Measurements from ENCODE around the gene CD164. TPM values are rescaled to one million over a fixed set of nuclear protein-coding genes. Genes with fewer than 3 reads are reported as not detected.

CD164 gene
- total and polyA plus RNA-seq, 7 donors = 142 to 192 (median 177) TPM

- intact Hi-C loops (cut with DNase I) = loop anchor here (10.0 kb wide), 2 partner anchors 833 to 1893 kb away; partner anchors contain the start of gene SOBP
Measured at GRCh38 chr6:109388265-109388664, 6.0 kb upstream of the CD164 start.

GRCh38 chr6:109383438-109383940 lies 1.2 kb upstream of the CD164 start:
- H3K4me1 ChIP-seq = peaks cover 0 to 39% (median 30%) of the 10 kb centered on the region in 4 donors
- H3K4me3 ChIP-seq = peak overlapping the region; percentile 70 to 99 (median 92)
- no peak for TF ChIP-seq POLR2AphosphoS5 (IDR thresholded peaks at IDR 0.05)
- TF ChIP-seq, protein P1, sequence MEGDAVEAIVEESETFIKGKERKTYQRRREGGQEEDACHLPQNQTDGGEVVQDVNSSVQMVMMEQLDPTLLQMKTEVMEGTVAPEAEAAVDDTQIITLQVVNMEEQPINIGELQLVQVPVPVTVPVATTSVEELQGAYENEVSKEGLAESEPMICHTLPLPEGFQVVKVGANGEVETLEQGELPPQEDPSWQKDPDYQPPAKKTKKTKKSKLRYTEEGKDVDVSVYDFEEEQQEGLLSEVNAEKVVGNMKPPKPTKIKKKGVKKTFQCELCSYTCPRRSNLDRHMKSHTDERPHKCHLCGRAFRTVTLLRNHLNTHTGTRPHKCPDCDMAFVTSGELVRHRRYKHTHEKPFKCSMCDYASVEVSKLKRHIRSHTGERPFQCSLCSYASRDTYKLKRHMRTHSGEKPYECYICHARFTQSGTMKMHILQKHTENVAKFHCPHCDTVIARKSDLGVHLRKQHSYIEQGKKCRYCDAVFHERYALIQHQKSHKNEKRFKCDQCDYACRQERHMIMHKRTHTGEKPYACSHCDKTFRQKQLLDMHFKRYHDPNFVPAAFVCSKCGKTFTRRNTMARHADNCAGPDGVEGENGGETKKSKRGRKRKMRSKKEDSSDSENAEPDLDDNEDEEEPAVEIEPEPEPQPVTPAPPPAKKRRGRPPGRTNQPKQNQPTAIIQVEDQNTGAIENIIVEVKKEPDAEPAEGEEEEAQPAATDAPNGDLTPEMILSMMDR (IDR thresholded peaks at IDR 0.05) = peak in 1 of 4 experiments; percentile 3
- no peaks in the 10 kb centered on the region for H3K27me3 ChIP-seq
- 5 to 19% methylated on average over 5 of the region's 5 CpGs for whole genome bisulfite sequencing, 2 donors
- H3K36me3 ChIP-seq = peaks cover 0 to 3% (median 0%) of the 10 kb centered on the region in 4 donors
- DNase-seq = no peak
- H3K9me3 ChIP-seq = no peaks in the 10 kb centered on the region
- intact Hi-C loops (cut with DNase I) = loop anchor here (1.0 to 10.0 kb wide), 6 partner anchors 57 to 1889 kb away; partner anchors contain the start of genes PPIL6, SESN1, SMPD2 and SOBP
- H3K27ac ChIP-seq = peak overlapping the region; percentile 93 to 100 (median 99)

More at GRCh38 chr6:109388265-109388664, 6.0 kb upstream of the CD164 start:
- peaks cover 0 to 17% (median 11%) of the 10 kb centered on the region in 4 donors for H3K4me1 ChIP-seq
- 80 to 86% methylated on average over 1 of the region's 1 CpG for WGBS, 2 donors
- H3K36me3 ChIP-seq = no peaks in the 10 kb centered on the region
- no peaks in the 10 kb centered on the region for H3K27me3 ChIP-seq
- DNase-seq = no peak
- no peak overlapping the region for H3K27ac ChIP-seq
- no peak for TF ChIP-seq POLR2AphosphoS5 (IDR thresholded peaks at IDR 0.05)
- no peak for TF ChIP-seq POLR2A (IDR thresholded peaks at IDR 0.05)
- no peak for TF ChIP-seq EP300 (IDR thresholded peaks at IDR 0.05)
- TF ChIP-seq, protein P1 (IDR thresholded peaks at IDR 0.05) = no peak
- no peak overlapping the region for H3K4me3 ChIP-seq
- no peaks in the 10 kb centered on the region for H3K9me3 ChIP-seq

GRCh38 chr6:109382576-109383437 lies 540 bp upstream of the CD164 start:
- H3K4me1 ChIP-seq = peaks cover 0 to 41% (median 30%) of the 10 kb centered on the region in 4 donors
- no peaks in the 10 kb centered on the region for H3K9me3 ChIP-seq
- intact Hi-C loops (cut with DNase I) = loop anchor here (1.0 to 10.0 kb wide), 7 partner anchors 57 to 1888 kb away; partner anchors contain the start of genes PPIL6, SESN1, SMPD2 and SOBP
- H3K27ac ChIP-seq = peak overlapping the region; percentile 93 to 100 (median 99)
- WGBS, 2 donors = 0% methylated on average over 42 of the region's 42 CpGs
- no peaks in the 10 kb centered on the region for H3K27me3 ChIP-seq
- peaks cover 0 to 4% (median 0%) of the 10 kb centered on the region in 4 donors for H3K36me3 ChIP-seq
- peak overlapping the region; percentile 70 to 99 (median 92) for H3K4me3 ChIP-seq
- DNase-seq = peak; percentile 96
- TF ChIP-seq POLR2A (IDR thresholded peaks at IDR 0.05) = peak; percentile 4 to 14
- TF ChIP-seq POLR2AphosphoS5 (IDR thresholded peaks at IDR 0.05) = peak in 3 of 4 donors; percentile 51 to 63 (median 60)
- TF ChIP-seq, protein P1 (IDR thresholded peaks at IDR 0.05) = peak in 3 of 4 experiments; percentile 23 to 41 (median 38)
- peak in 1 of 4 donors; percentile 1 for TF ChIP-seq EP300 (IDR thresholded peaks at IDR 0.05)

DNA sequence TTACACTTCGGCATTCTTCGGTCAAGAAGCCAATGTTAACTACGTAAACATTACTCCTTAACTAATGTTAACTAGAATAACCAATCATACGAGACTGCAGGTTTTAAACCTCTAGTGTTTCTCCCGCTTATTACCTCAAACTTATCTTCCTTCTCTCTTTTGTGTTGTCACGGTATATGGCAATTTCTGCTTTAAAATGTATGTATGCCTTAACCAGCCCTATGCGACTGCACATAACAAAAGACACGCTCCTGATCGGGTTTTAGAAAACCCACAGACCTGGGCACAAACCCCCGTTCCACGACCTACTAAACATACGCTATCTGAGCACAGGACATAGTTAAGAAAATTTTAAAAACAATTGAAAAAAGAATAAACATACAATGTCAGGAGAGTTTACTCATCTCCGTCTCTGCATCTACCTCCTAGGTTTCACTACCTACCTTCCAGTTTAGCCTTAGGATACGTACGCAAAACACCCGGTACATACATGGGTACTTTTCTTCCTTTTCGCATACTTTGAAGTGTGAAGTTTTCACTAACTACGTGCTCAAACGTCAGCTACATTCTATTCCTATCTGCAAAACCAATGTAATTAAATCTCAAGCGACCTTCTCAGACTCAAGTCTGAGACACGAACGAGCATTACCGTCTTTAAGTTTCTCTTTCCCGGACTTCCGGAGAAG lies 1.1 kb downstream of the CD164 start:
- intact Hi-C loops (cut with DNase I) = loop anchor here (5.0 to 10.0 kb wide), 4 partner anchors 129 to 1886 kb away; partner anchors contain the start of genes SESN1 and SOBP
- Histone ChIP-seq H3K4me1 (peaks cover 0 to 41% (median 32%) of the 10 kb centered on the region in 4 donors), H3K27ac (peak overlapping the region; percentile 93 to 100 (median 99)), H3K36me3 (peaks cover 0 to 20% (median 12%) of the 10 kb centered on the region in 4 donors), H3K4me3 (peak overlapping the region; percentile 70 to 99 (median 92)), H3K27me3 (no peaks in the 10 kb centered on the region), H3K9me3 (no peaks in the 10 kb centered on the region)
- no peak for DNase-seq
- TF ChIP-seq POLR2AphosphoS5 (IDR thresholded peaks at IDR 0.05) = peak in 1 of 4 donors; percentile 4
- TF ChIP-seq, protein P1 (IDR thresholded peaks at IDR 0.05) = no peak
- WGBS, 2 donors = 0 to 1% methylated on average over 25 of the region's 25 CpGs

Data from sigmoid colon (tissue), 7 donors.